GM12878 (cell line): ENCODE measurements around the gene GRIPAP1. TPM values are rescaled to one million over a fixed set of nuclear protein-coding genes. Genes with fewer than 3 reads are reported as not detected.
A peak's percentile ranks its signal among the peaks of the same experiment; 100 is the strongest.

ENCODE experiments used
- ATF2 ChIP-seq: IDR thresholded peaks from 2 replicates; pipeline ENCODE4 v1.6.1; 2012; ENCODE audit warnings: low read length, inconsistent platforms
- FOXK2 ChIP-seq: fragments of 450-650 bp; IDR thresholded peaks from 2 replicates; pipeline ENCODE4 v1.6.1; 2017; ENCODE audit warnings: mild to moderate bottlenecking, moderate library complexity
- GABPA ChIP-seq: IDR thresholded peaks from 2 replicates; pipeline ENCODE4 v1.6.1; 2014; ENCODE audit warnings: antibody characterized with exemption, low read depth, mild to moderate bottlenecking, inconsistent platforms
- HDAC2 ChIP-seq: fragments of 200-600 bp; sonication (generic); IDR thresholded peaks from 2 replicates; pipeline ENCODE4 v1.6.1; 2017
- MEF2B ChIP-seq: fragments of 450-650 bp; IDR thresholded peaks from 2 replicates; pipeline ENCODE4 v1.6.1; 2018; ENCODE audit warnings: mild to moderate bottlenecking, moderate library complexity; ENCODE audit not compliant: partially characterized antibody, poor library complexity, severe bottlenecking
- NFIC ChIP-seq: IDR thresholded peaks from 2 replicates; pipeline ENCODE4 v1.6.1; 2012; ENCODE audit warnings: low read depth, mild to moderate bottlenecking, inconsistent platforms, low read length, moderate library complexity
- NFYA ChIP-seq: IDR thresholded peaks from 2 replicates; pipeline ENCODE4 v1.6.1; 2011; ENCODE audit warnings: low read depth, mild to moderate bottlenecking, low read length, improper control_type of control experiment, borderline replicate concordance
- POLR2AphosphoS2 ChIP-seq: IDR thresholded peaks from 2 replicates; pipeline ENCODE4 v1.6.1; 2011; ENCODE audit warnings: low read depth, mild to moderate bottlenecking, low read length, improper control_type of control experiment, moderate library complexity
- POLR2AphosphoS5 ChIP-seq: IDR thresholded peaks from 2 replicates; pipeline ENCODE4 v1.6.1; 2011; ENCODE audit warnings: mild to moderate bottlenecking, low read length, inconsistent platforms
- SREBF1 ChIP-seq: IDR thresholded peaks from 2 replicates; pipeline ENCODE4 v1.6.1; 2012; ENCODE audit warnings: mild to moderate bottlenecking, low read length
- TCF12 ChIP-seq: IDR thresholded peaks from 2 replicates; pipeline ENCODE4 v1.6.1; 2011; ENCODE audit warnings: low read depth, mild to moderate bottlenecking, low read length
- WRNIP1 ChIP-seq: IDR thresholded peaks from 2 replicates; pipeline ENCODE4 v1.6.1; 2011; ENCODE audit warnings: low read depth, low read length, improper control_type of control experiment, borderline replicate concordance
- ZBTB4 ChIP-seq: fragments of 450-650 bp; formaldehyde crosslinking; IDR thresholded peaks from 2 replicates; pipeline ENCODE4 v1.4.0; 2022; ENCODE audit warnings: mild to moderate bottlenecking, moderate library complexity
- ZNF384 ChIP-seq: IDR thresholded peaks from 2 replicates; pipeline ENCODE4 v1.6.1; 2012; ENCODE audit warnings: low read depth, mild to moderate bottlenecking, low read length, improper control_type of control experiment, borderline replicate concordance
- ZNF592 ChIP-seq: fragments of 450-650 bp; IDR thresholded peaks from 2 replicates; pipeline ENCODE4 v1.6.1; 2017; ENCODE audit warnings: mild to moderate bottlenecking, moderate library complexity
- ZNF687 ChIP-seq: fragments of 450-650 bp; IDR thresholded peaks from 2 replicates; pipeline ENCODE4 v1.6.1; 2017; ENCODE audit warnings: mild to moderate bottlenecking, moderate library complexity
- polyA plus RNA-seq, 11 experiments: library from polyadenylated mRNA; depleted of rRNA in 4 of 11; unstranded in 6 of 11; stranded (reverse) in 5 of 11; fragments of >200 nt; fragmentation: Nextera tagmentation in 4 of 11; fragmentation: Illumina TruSeq in 1 of 11; extraction: Ambion mirVana in 4 of 11; extraction: Trizol in 1 of 11; gene quantifications; 1 replicate in 1 of 11; 2 replicates in 10 of 11; pipeline versions ENCODE4 v1.2.1 to v1.2.3, GENCODE V29; 2011 to 2016; ENCODE audit warnings: inconsistent platforms in 2 of 11, missing spikeins in 2 of 11, low read depth in 1 of 11
- total RNA-seq, 4 experiments: library from RNA; depleted of rRNA in 3 of 4; stranded (reverse); fragments of >200 nt in 3 of 4; fragmentation: Illumina TruSeq in 1 of 4; extraction: Trizol in 1 of 4; gene quantifications; 2 replicates each; pipeline versions ENCODE4 v1.2.1 to v1.2.3, GENCODE V29; 2013 to 2021

Gene GRIPAP1
- total and polyA plus RNA-seq, 10 of the 15 experiments (the other 5 are each of a cell fraction or from before 2014, with no cell fraction given), result 4.2 to 44.7 (median 25.8) TPM

GRCh38 chrX:48937054-48937907, 64.8 kb downstream of the GRIPAP1 start (continued):
- TF ChIP-seq ZNF592 (peak; percentile 21; the same call in 1 of the 2 replicates), POLR2AphosphoS2 (peak; percentile 82), ZNF687 (peak; percentile 56), ATF2 (peak; percentile 75), NFIC (peak; percentile 92), TCF12 (peak; percentile 90), SREBF1 (no peak), ZBTB4 (CRISPR knock-in tag) (no peak), FOXK2 (peak; percentile 93), POLR2AphosphoS5 (peak; percentile 77), WRNIP1 (peak; percentile 42; the same call in 1 of the 2 replicates), NFYA (no peak), GABPA (no peak; the same call in 1 of the 2 replicates), MEF2B (peak; percentile 96), HDAC2 (no peak), ZNF384 (no peak; the same call in 1 of the 2 replicates)
